Calu3 (cell line): ENCODE measurements around the gene GOLGA3. TPM values are rescaled to one million over a fixed set of nuclear protein-coding genes. Genes with fewer than 3 reads are reported as not detected.

Experiments used
- BruUV-seq: library from RNA; stranded (reverse); fragments of 400-500 nt; replicated peaks from 2 replicates; lab custom pipeline; 2021; lab: Mats Ljungman, UMichigan
- CTCF ChIA-PET: fragments of 300-600 bp; sonication (Branson Sonifier 250); formaldehyde crosslinking; loops from one replicate; lab custom pipeline; 2022; ENCODE audit warnings: antibody characterized with exemption; lab: Charles Lee
- DNase-seq: peaks from one replicate; pipeline ENCODE4 v3.0.0; 2022
- H3K27ac Mint-ChIP-seq: one replicate; pipeline ENCODE4 v1.8.0; 2022; ENCODE audit warnings: mixed read lengths; ENCODE audit not compliant: unreplicated experiment
- H3K27me3 Mint-ChIP-seq: one replicate; pipeline ENCODE4 v1.8.0; 2022; ENCODE audit warnings: mixed read lengths; ENCODE audit not compliant: unreplicated experiment
- H3K36me3 Mint-ChIP-seq: one replicate; pipeline ENCODE4 v1.8.0; 2022; ENCODE audit warnings: mild to moderate bottlenecking, moderate library complexity, mixed read lengths; ENCODE audit not compliant: insufficient read depth, unreplicated experiment
- H3K4me1 Mint-ChIP-seq: one replicate; pipeline ENCODE4 v1.8.0; 2022; ENCODE audit warnings: mild to moderate bottlenecking, low read depth, mixed read lengths; ENCODE audit not compliant: unreplicated experiment
- H3K4me3 Mint-ChIP-seq: one replicate; pipeline ENCODE4 v1.8.0; 2022; ENCODE audit warnings: mild to moderate bottlenecking, low read depth, moderate library complexity, mixed read lengths; ENCODE audit not compliant: unreplicated experiment
- H3K9me3 Mint-ChIP-seq: one replicate; pipeline ENCODE4 v1.8.0; 2022; ENCODE audit warnings: low read depth, mixed read lengths; ENCODE audit not compliant: unreplicated experiment
- CTCF ChIP-seq: fragments of 200-600 bp; IDR thresholded peaks from one replicate; pipeline ENCODE4 v1.8.0; 2022; ENCODE audit warnings: antibody characterized with exemption; ENCODE audit not compliant: unreplicated experiment
- intact Hi-C: fragments of 100-400 bp; cut with micrococcal nuclease; formaldehyde crosslinking; loops from one replicate; pipeline ENCODE4 v1.10.0; 2022; ENCODE audit not compliant: unreplicated experiment
- total RNA-seq: library from RNA; stranded (reverse); gene quantifications from 2 replicates; pipeline ENCODE4 v1.2.3, GENCODE V29; 2022

GOLGA3 gene
- total RNA-seq, 1 experiment from 2014 or later: 116 TPM

GRCh38 chr12:132736378-132736777, 92.3 kb downstream of the GOLGA3 start:
- intact Hi-C loops: no loop called here
- TF ChIP-seq CTCF: no peak
- Mint-ChIP-seq H3K4me3 (no peak overlapping the region), H3K27me3 (no peaks in the 10 kb centered on the region), H3K9me3 (peaks cover 2% of the 10 kb centered on the region), H3K4me1 (no peaks in the 10 kb centered on the region), H3K27ac (no peak overlapping the region), H3K36me3 (peaks cover 96% of the 10 kb centered on the region)
- no peak for DNase-seq
- CTCF ChIA-PET: no interaction called here
- no TSS peak for BruUV-seq

GRCh38 chr12:132735496-132735895, 93.2 kb downstream of the GOLGA3 start:
- Mint-ChIP-seq H3K27ac (no peak overlapping the region), H3K36me3 (peaks cover 96% of the 10 kb centered on the region)
- CTCF ChIA-PET: no interaction called here

GRCh38 chr12:132734206-132734605, 94.5 kb downstream of the GOLGA3 start:
- CTCF ChIA-PET: no interaction called here
- H3K4me3 Mint-ChIP-seq: no peak overlapping the region
- H3K36me3 Mint-ChIP-seq: peaks cover 96% of the 10 kb centered on the region
- no TSS peak for BruUV-seq
- no peaks in the 10 kb centered on the region for H3K4me1 Mint-ChIP-seq
- no peak for DNase-seq
- H3K9me3 Mint-ChIP-seq: peaks cover 2% of the 10 kb centered on the region
- H3K27ac Mint-ChIP-seq: no peak overlapping the region
- TF ChIP-seq CTCF: no peak
- no peaks in the 10 kb centered on the region for H3K27me3 Mint-ChIP-seq
- intact Hi-C loops: no loop called here

More at GRCh38 chr12:132735496-132735895, 93.2 kb downstream of the GOLGA3 start:
- no peak overlapping the region for H3K4me3 Mint-ChIP-seq
- intact Hi-C loops: no loop called here
- H3K4me1 Mint-ChIP-seq: no peaks in the 10 kb centered on the region
- peaks cover 2% of the 10 kb centered on the region for H3K9me3 Mint-ChIP-seq
- BruUV-seq: no TSS peak
- no peak for DNase-seq
- H3K27me3 Mint-ChIP-seq: no peaks in the 10 kb centered on the region
- TF ChIP-seq CTCF: no peak

DNA sequence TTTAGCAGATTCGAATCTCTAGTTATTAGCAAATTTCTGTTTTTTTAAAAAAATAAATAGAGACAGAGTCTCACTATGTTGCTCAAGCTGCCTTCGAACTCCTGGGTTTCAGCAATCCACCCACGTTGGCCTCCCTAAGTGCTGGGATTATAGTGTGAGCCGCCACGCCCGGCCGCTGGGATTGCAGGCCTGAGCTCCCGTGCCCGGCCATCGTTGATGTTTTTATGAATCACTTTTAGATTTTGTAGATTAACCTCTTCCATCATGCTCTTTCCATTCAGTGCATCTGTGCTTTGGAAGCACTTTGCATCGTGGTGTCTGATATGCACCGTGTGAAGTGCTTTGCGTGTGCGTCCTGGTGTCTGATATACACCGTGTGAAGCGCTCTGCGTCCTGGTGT, 97.1 kb downstream of the GOLGA3 start:
- H3K27ac Mint-ChIP-seq: no peak overlapping the region
- TF ChIP-seq CTCF: no peak
- no peak for DNase-seq
- CTCF ChIA-PET: interaction anchor here (0.9 kb wide), 1 partner anchor 11 kb away, joined by 4 read pairs; no protein-coding TSS in a partner anchor
- no peaks in the 10 kb centered on the region for H3K4me1 Mint-ChIP-seq
- H3K9me3 Mint-ChIP-seq: peaks cover 2% of the 10 kb centered on the region
- H3K27me3 Mint-ChIP-seq: no peaks in the 10 kb centered on the region
- BruUV-seq: no TSS peak
- H3K4me3 Mint-ChIP-seq: no peak overlapping the region
- intact Hi-C loops: no loop called here
- H3K36me3 Mint-ChIP-seq: peaks cover 96% of the 10 kb centered on the region
